Activated CD4-positive, alpha-beta T cell treated with anti-CD3 and anti-CD28 coated beads, Interleukin-2, amount 50 U/mL, for 1 hour (primary cell): ENCODE results near the gene CNPPD1.

Experiments used
- DNase-seq: peaks from one replicate; pipeline ENCODE4 v3.0.0-alpha.2; 2020

Gene CNPPD1

DNA sequence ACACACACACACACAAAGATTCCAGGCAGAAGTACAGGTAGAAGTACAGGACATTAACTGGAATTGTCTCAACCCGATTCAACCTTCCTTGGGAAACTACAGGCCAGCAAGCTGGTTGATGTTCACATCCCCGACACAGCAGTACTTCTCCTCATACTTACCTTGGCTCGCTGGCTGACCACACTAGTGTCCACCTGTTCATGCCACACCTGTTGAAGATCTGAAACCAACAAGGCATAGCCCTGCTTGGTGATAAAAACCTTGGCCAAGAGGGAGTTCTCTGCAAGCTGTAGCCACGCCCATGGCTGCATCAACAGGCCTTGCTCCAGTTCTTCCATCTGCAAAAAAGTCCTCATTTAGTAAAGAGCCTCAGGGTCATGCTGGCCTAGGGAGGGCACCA is 18.7 kb downstream of the CNPPD1 start:
- no peak for DNase-seq

DNA sequence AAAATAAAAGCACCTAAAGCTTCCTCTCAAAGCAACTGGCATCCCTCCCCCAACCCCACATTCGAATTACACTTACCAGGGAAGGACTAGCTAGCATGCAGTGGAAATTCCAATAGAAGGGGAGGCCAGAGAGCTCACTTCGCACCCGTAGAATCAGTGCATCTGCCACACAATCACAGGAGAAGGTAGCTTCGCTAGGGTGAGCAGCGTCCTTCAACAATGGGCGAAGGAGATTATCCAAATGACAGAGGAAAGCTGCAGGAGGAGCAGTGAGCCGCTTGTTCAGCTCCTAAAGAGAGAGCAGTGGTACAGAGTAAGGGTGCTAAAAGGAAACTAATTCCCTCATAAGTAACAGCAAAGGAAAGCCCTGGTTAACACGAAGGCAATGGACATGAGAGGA is 19.3 kb downstream of the CNPPD1 start:
- no peak for DNase-seq

GRCh38 chr2:219155054-219155644 is 21.6 kb downstream of the CNPPD1 start:
- DNase-seq, result peak; percentile 13

- no peak for DNase-seq
Observed at GRCh38 chr2:219149667-219150066, 27.1 kb downstream of the CNPPD1 start.

GRCh38 chr2:219142329-219142728 is 34.4 kb downstream of the CNPPD1 start:
- DNase-seq, result no peak

- no peak for DNase-seq
Observed at GRCh38 chr2:219140722-219141121, 36.0 kb downstream of the CNPPD1 start.

- DNase-seq, result no peak
Observed at GRCh38 chr2:219133976-219134375, 42.7 kb downstream of the CNPPD1 start.

- no peak for DNase-seq
Observed at GRCh38 chr2:219131744-219132143, 45.0 kb downstream of the CNPPD1 start.

- DNase-seq, result no peak
Observed at GRCh38 chr2:219131327-219131726, 45.4 kb downstream of the CNPPD1 start.

DNA sequence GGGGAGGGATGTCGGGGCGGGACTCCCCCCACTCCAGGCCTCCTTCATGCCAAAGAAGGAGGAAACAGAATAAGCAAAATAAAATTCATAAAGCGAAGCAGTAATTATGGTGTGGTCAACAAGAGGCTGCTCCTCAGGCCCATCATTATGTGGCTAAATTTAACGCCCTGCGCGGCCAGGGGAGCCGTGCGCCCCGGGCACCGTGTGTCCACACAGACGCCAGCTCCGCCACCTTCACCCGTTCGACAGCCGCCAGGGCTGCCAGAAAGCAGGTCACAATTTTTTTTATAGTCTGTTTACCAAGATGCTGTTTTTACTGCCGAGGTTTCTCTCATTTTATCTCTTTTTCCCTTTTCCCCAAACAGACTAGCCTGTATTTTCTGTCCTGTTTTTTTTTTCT is 47.1 kb downstream of the CNPPD1 start:
- DNase-seq, result no peak

DNA sequence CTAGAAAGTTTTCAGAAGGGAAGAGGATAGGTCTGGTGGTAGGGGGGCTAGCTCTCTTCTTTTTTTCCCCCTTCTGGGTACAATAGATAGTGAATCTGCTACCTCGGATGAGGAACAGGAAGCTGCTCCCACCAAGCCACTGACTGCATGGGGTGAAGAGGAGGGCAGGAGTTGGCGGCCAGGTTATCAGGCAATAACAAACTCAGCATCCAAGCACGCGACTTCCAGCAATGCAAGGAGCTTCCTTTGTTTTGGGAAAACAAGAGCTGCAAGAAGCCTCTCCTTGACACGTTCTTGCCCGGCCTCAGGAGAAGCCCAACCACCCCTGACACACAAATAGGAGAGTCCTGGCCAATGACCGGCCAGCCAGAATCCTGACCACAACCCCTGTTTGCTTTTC is 48.3 kb downstream of the CNPPD1 start:
- DNase-seq, result no peak

DNA sequence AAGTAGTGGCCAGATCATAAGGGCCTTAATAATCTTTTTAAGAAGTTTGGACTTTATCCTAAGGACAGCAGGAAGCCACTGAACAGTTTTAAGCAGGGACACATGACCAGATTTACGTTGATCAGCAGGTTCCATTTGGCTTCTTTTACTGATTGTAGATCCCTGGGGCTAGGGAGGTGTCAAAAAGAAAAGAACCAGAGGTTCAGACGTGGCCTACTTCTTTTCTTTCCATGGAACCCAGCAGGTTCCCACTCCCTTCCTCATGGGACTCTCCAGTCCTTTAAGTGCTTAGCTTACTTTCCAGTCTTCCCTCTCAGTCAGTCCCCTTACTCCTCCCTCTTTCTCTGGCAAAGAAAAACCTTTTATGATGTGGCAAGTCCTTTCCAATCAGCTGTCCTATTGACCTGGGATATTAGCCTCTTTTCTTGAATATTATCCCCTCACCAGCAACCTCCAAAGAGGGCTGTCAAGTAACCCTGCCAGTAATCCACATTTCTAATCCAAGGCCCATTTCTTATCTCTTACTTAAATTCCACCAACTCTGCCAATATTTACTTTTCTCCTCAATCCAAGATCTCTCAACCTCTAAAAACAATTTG is 49.6 kb downstream of the CNPPD1 start:
- DNase-seq, result no peak

DNA sequence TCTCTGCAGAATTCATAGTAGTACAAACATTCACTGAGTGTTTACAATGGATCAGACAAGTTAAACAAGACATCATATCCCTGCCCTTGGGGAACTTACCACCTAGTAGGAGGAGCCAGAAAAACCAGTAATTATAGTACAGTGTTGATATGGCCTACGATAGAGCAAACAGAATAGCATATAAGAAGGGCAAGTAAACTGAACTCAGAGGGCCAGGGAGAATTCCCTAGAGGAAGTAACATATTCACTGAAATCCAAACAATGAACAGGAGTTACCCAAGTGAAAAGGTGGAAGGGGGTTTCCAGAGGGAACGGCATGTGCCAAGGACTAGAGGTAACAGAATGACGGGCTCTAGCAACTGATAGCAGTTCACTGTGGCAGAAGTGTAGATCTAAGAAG is 50.2 kb downstream of the CNPPD1 start:
- DNase-seq, result no peak

DNA sequence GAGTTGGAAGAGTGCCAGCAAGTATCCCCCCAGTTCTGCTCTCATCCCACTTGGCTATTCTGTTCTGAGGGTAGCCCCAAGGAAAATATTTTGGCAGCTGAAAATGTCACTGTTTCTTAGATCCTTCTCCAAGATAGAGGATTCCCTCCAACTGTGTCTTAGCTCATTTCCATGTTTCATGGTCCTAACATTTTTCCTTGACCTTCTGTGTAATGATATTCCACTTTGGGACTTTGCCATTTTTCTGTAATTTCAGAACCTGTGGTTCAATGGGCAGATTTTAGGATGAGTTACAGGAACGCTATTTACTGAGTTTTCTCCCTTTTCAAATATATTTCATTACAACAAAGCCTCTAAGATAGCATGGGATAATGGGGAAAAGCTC is 50.8 kb downstream of the CNPPD1 start:
- no peak for DNase-seq

- DNase-seq, result no peak
Observed at GRCh38 chr2:219125225-219125885, 51.4 kb downstream of the CNPPD1 start.

DNA sequence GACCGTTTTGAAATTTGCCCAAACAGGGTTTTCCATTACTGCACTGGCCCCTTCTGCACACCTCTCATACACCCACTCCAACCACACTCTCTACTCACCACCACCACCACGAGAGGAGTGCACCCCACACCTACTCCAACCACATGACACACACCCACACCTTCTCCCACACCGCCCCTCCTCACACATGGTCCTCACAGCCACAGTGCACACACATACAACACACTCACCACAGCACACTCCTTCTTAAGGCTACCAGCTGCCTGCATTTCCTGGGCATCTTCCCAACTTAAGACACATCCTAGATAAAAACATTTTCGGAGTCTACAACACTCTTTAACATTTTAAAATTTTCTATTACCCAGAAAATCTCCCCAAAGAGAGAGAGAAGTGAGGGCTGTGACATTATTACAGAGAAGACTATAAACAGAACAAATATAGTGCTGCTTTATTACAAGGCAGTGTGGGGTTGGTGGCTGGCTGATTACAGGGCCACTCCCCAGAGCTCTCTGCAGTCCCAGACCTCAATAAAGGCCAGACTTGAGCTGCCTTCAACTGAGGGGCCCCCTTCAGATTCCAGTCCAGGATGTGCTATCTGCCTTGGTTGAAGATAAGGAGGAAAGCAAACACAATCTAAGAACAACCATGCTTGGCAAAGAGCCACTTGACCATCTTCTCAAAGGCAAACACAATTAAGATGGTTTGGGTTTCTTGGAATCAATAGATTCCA is 52.2 kb downstream of the CNPPD1 start:
- DNase-seq, result no peak

GRCh38 chr2:219123356-219124135 is 53.2 kb downstream of the CNPPD1 start:
- no peak for DNase-seq

DNA sequence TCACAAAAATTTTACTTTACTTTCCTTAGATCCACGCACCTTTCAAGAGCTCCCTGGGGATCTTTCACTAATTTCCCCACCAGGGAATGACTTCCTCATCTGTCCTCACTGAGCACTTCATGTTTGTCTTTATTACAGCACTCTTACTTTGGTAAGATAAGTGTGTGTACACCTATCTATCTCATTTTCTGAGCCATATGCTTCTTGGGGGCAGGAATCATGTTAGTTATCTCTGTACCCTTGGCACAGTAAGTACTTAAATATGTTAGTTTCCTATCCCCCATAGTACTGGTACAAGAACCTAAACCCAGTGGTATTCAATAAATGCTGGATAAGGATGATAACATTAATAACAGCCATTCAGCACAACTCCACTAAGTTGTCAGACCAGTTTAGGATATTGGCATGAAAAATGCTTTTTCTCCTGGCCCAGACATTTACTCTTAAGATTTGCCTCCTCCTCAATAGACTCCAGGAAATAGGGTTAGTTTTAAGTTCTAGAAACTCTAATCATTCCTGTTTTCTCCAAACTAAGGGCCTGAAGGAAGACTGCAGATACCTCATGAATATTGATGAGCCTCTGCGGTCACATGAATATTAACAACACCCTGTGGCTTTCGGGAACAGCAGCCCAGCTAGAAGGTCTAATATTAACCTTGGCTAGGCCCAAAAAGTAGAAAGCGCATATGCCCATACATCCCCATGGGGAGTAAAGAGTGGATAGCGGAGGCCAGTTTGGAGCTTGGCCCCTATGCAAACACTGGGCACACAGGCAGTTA is 54.3 kb downstream of the CNPPD1 start:
- DNase-seq, result no peak
